Dendritic cell treated with granulocyte-macrophage colony-stimulating factor and Interleukin-4, amounts not matched to agents 40 ng/mL and 50 ng/mL, for 4 days (primary cell): Measurements from ENCODE around the gene CACNG1.

ENCODE experiments used
- H3K27ac Mint-ChIP-seq: one replicate; pipeline ENCODE4 v1.8.0; 2022; ENCODE audit warnings: mild to moderate bottlenecking, mixed read lengths
- H3K27me3 Mint-ChIP-seq: one replicate; pipeline ENCODE4 v1.8.0; 2022; ENCODE audit warnings: mild to moderate bottlenecking, mixed read lengths
- H3K36me3 Mint-ChIP-seq: one replicate; pipeline ENCODE4 v1.8.0; 2022; ENCODE audit warnings: low read depth, mixed read lengths
- H3K4me1 Mint-ChIP-seq: one replicate; pipeline ENCODE4 v1.8.0; 2022; ENCODE audit warnings: low read depth, mixed read lengths
- H3K4me3 Mint-ChIP-seq: one replicate; pipeline ENCODE4 v1.8.0; 2022; ENCODE audit warnings: mild to moderate bottlenecking, moderate library complexity, mixed read lengths
- H3K9me3 Mint-ChIP-seq: one replicate; pipeline ENCODE4 v1.8.0; 2022; ENCODE audit warnings: mixed read lengths
- intact Hi-C: fragments of 100-400 bp; cut with micrococcal nuclease; formaldehyde crosslinking; loops from one replicate; pipeline ENCODE4 v1.15.0; 2022

CACNG1 gene, protein sequence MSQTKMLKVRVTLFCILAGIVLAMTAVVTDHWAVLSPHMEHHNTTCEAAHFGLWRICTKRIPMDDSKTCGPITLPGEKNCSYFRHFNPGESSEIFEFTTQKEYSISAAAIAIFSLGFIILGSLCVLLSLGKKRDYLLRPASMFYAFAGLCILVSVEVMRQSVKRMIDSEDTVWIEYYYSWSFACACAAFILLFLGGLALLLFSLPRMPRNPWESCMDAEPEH

DNA sequence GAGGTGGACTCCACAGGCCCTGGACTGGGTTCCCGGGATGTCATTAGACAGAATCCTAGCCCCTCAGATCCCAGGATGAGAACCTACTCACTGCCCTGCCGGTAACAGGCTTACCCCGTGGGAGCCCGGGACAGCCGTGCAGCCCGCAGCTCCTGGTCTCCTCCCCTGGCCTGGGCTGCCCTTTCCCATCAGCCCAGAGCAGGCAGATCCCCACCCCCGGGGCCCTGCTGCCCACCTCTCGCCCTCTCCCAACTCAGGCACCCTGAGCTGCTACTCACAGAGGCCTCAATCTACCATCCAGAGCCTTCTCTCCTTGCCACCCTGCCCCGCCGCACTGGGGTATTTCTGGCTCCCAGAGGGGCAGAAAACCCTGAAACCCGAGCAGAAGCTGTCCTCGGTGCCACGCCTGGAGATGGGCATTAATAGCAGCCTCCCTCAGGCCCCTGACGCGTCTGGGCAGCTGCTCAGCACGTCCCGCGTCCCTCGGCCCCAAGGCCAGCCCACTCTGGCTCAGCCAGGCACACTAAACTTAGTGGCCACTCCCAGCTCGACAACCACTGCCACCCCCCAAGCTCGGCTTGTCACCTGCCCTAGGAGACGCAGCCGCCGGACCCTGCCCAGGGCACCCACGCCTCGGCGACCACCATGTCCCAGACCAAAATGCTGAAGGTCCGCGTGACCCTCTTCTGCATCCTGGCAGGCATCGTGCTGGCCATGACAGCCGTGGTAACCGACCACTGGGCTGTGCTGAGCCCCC lies at the start of gene CACNG1:
Gene CACNG1 (plus strand): TSS at position 539 of the 757 bp plus-strand sequence. CDS start 107 bp downstream, at position 646.
- H3K27ac Mint-ChIP-seq = no peak within 1 kb of the TSS
- no peaks in the 10 kb centered on the region for H3K36me3 Mint-ChIP-seq
- intact Hi-C loops = no loop called here
- H3K4me1 Mint-ChIP-seq = no peaks in the 10 kb centered on the region
- no peak within 1 kb of the TSS for H3K4me3 Mint-ChIP-seq
- peaks cover 2% of the 10 kb centered on the region for H3K27me3 Mint-ChIP-seq
- H3K9me3 Mint-ChIP-seq = peaks cover 16% of the 10 kb centered on the region

DNA sequence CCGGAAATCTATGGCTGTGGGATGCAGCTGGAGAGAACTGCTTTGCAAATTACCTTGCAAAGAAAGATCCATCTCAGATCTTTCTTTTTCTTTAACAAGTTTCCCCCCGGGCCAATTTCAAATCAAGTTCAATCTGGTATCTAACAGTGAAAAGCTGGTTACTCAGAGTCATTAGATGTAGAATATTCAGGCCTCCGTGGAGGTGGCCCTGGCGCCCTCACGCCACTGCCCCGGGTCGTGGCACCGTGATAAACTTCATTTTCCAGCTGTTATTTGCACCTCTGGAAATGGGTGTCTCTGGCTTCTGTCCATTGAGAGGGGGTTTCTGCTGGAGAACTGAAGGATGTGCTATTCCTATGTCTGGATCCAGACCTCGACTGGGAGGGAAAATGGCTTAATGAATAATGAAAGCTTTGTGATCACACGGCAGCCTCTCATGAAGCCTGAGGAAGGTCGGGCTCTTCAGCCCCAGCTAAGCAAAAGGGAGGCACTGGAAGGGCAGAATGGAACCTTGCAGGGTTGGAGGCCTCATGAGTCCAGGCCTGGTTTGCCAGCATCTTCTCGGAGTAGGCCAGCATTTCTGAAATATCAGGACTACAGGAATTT lies 49.3 kb upstream of the CACNG1 start:
- Mint-ChIP-seq H3K27me3 (peaks cover 6% of the 10 kb centered on the region), H3K27ac (no peak overlapping the region), H3K9me3 (no peaks in the 10 kb centered on the region), H3K4me1 (no peaks in the 10 kb centered on the region), H3K4me3 (no peak overlapping the region), H3K36me3 (no peaks in the 10 kb centered on the region)
- intact Hi-C loops = no loop called here

DNA sequence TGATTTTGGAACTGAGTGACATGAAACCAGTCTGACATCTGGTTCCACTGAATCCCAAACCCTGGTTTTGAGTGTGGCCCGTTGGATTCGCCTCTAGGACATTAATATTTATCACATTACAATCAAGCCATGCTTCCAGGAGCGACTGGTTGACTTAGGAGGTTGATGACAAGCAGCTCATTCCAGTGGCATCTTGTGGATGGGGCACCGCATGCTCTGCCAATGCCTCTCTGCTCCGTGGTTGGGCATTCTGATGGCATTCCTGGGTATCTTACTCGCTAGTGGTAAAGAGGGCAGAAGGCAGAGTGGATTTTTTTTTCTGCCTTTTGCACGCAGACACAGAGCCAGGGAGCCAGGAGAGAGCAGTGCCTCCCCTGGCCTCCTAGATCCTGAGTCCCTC lies 48.4 kb upstream of the CACNG1 start:
- no peaks in the 10 kb centered on the region for H3K9me3 Mint-ChIP-seq
- no peaks in the 10 kb centered on the region for H3K36me3 Mint-ChIP-seq
- no peak overlapping the region for H3K4me3 Mint-ChIP-seq
- intact Hi-C loops = no loop called here
- H3K27me3 Mint-ChIP-seq = peaks cover 4% of the 10 kb centered on the region
- H3K27ac Mint-ChIP-seq = no peak overlapping the region
- H3K4me1 Mint-ChIP-seq = no peaks in the 10 kb centered on the region

DNA sequence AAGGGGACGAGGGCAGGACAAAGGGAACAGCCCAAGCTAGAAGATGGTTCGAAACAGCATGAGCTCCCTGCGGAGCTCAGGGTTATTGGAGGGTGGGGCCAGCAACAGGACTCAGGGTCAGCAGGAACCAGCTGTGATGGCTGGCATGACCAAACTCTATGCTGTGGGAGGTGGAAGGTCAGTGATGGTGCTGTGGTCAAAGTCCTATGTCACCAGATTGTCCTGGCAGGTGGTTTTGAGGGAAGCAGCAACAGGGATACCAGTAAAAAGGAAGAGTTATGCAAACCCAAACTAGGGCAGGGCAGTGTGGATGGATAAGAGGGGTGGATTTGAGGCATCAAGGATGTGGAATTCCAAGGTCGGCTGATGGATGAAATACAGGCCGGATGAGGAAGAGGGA lies 47.4 kb upstream of the CACNG1 start:
- Mint-ChIP-seq H3K4me1 (no peaks in the 10 kb centered on the region), H3K27me3 (peaks cover 1% of the 10 kb centered on the region), H3K9me3 (peaks cover 8% of the 10 kb centered on the region), H3K4me3 (no peak overlapping the region), H3K36me3 (no peaks in the 10 kb centered on the region), H3K27ac (no peak overlapping the region)
- intact Hi-C loops = no loop called here

DNA sequence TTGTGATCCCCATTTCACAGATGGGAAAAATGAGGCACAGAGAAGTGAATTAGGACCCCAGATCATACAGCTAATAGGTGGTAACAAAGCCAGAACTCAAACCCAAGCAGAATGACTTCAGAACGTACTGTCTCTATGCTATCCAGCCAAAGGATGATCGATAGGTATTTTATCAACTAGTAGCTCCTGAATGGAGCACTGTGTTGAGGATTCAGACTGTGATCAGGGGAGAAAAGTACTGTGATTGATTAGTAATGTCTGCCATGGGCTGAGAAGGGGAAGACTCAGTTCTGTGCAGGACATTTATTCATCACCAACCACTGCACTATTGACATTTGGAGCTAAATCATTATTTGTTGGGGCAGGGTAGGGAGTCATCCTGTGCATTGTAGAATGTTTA lies 41.1 kb upstream of the CACNG1 start:
- Mint-ChIP-seq H3K36me3 (no peaks in the 10 kb centered on the region), H3K27me3 (peaks cover 3% of the 10 kb centered on the region), H3K4me3 (no peak overlapping the region), H3K27ac (no peak overlapping the region), H3K9me3 (peaks cover 8% of the 10 kb centered on the region), H3K4me1 (no peaks in the 10 kb centered on the region)
- intact Hi-C loops = no loop called here

DNA sequence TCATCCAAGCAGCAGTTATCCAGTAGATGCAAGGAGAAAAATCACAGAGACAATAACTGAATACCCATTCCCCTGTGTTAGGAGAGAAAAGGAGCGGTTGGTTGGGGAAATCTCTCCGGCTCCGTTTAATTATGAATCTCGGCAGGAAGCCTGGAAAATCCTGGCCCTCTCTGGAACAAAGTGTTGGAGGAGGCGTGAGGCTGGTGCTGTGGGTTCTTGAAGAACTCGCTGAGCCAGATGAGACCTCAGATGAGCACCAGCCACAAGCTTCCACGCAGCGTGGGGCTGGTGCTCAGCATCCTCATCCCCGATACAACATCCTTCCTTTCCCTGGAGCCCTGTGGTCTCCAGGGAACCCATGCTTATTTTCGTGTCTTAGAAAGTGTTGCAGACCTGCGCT lies 40.2 kb upstream of the CACNG1 start:
- Mint-ChIP-seq H3K9me3 (peaks cover 8% of the 10 kb centered on the region), H3K36me3 (no peaks in the 10 kb centered on the region), H3K27ac (no peak overlapping the region), H3K27me3 (peaks cover 3% of the 10 kb centered on the region), H3K4me1 (no peaks in the 10 kb centered on the region), H3K4me3 (no peak overlapping the region)
- intact Hi-C loops = no loop called here

DNA sequence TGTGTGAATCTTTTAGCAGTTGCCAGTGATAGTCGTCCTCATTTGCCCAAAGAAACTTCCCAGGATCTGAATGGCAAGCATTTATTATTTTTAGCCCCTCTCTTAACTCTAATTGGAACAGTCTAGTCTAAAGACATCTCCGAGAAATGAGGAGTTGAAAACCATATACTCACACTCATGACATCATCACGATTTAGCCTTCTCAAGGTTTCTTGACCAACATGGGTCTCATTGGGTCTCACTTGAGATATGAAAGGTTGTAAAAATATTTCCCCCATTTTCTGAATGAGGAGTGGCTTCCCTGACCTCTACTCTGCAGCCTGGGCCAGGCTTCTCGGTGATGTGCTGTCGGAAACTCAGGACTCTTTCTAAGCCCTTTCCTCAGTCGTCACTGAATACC lies 37.1 kb upstream of the CACNG1 start:
- Mint-ChIP-seq H3K9me3 (no peaks in the 10 kb centered on the region), H3K27ac (no peak overlapping the region), H3K27me3 (peaks cover 3% of the 10 kb centered on the region), H3K4me1 (no peaks in the 10 kb centered on the region), H3K4me3 (no peak overlapping the region), H3K36me3 (no peaks in the 10 kb centered on the region)
- intact Hi-C loops = no loop called here

DNA sequence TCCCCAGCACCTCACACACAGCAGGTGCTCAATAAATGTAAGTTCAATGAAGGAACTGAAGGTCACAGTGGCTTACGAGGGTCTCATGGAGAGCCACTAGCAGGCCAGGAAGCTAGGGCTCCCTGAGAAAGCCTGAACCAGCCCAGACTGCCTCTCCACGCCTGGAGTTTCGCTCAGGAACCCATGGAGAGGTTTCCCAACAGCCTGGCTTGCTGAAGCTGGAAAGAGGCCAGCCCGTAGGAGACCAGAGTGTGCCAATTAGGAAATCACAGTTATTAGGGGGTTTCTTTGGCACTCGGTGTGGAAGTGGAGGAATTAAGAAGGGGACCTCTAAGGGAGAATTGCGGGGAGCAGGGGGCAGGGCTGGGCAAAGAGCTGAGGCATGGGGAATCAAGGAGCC lies 36.3 kb upstream of the CACNG1 start:
- no peaks in the 10 kb centered on the region for H3K36me3 Mint-ChIP-seq
- no peak overlapping the region for H3K27ac Mint-ChIP-seq
- H3K9me3 Mint-ChIP-seq = no peaks in the 10 kb centered on the region
- no peak overlapping the region for H3K4me3 Mint-ChIP-seq
- no peaks in the 10 kb centered on the region for H3K4me1 Mint-ChIP-seq
- peaks cover 3% of the 10 kb centered on the region for H3K27me3 Mint-ChIP-seq
- intact Hi-C loops = no loop called here

DNA sequence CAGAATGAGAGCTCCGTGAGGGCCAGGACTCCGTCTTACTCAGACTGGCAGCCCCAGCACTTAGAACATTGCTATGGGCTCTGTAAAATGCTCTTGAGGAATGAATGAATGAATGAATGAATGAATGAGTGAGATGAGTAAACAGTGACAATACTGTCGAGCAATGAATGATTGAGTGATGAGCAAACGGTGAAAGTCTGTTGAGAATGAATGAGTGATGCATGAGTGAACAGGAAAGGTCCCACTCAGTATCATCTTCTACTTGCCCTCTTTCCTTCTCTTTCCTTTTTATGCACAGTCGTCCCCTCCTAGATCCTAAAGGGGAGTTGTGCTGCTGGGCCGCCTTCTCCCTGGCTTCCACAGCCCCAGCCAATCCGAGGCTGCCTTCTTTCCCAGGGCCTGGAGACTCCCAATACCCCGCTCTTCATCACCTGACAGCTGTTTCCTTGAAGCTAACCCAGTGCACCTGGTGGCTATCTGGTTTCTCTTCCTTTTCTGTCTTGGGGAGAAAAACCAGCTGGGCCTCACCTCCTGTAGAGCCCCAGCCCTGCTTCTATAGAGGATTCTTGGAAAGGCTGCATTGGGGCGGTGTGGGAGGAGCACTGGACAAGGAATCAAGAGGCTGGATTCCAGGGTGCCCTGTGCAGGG lies 32.7 kb upstream of the CACNG1 start:
- Mint-ChIP-seq H3K36me3 (no peaks in the 10 kb centered on the region), H3K27ac (no peak overlapping the region), H3K4me3 (no peak overlapping the region), H3K27me3 (no peaks in the 10 kb centered on the region), H3K9me3 (no peaks in the 10 kb centered on the region), H3K4me1 (no peaks in the 10 kb centered on the region)
- intact Hi-C loops = no loop called here

DNA sequence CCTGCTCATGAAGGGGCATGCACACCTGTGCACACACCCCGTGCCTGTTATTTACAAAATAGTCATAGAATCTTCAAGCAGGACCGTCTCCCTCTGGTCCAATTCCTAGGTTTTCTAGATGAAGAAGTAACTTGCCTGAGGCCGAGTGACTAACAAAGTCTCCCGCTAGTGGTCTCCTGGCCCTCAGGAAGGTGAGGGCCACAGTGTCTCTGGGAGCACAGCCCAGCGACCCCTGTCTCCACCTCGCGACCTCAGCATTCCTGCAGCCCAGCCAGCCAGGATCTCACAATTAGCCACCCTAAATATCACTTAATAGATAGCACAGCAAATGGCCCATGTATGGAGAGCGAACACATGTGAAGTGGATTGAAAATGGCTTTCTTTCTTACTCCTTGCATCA lies 30.5 kb upstream of the CACNG1 start:
- intact Hi-C loops = no loop called here
- Mint-ChIP-seq H3K36me3 (no peaks in the 10 kb centered on the region), H3K9me3 (no peaks in the 10 kb centered on the region), H3K27me3 (no peaks in the 10 kb centered on the region), H3K27ac (no peak overlapping the region), H3K4me3 (no peak overlapping the region), H3K4me1 (no peaks in the 10 kb centered on the region)

DNA sequence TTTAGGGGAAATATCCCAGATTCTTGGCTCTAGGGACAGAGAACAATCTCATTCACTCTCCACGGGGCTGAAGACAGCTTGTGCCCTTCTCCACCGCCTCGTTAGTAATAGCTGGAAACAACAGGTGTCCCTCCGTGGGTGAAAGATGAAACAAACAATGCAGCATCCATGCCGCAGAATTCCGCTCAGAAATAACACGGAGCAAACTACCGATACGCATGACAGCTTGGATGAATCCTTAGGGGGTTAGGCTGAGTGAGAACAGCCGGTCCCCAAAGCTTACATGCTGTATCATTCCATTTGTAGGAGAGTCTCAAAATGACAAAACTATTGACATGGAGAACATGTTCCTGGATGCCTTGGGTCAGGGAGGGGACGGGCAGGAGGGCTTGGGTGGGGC lies 29.4 kb upstream of the CACNG1 start:
- intact Hi-C loops = no loop called here
- no peak overlapping the region for H3K27ac Mint-ChIP-seq
- H3K36me3 Mint-ChIP-seq = no peaks in the 10 kb centered on the region
- H3K27me3 Mint-ChIP-seq = no peaks in the 10 kb centered on the region
- H3K4me1 Mint-ChIP-seq = no peaks in the 10 kb centered on the region
- no peak overlapping the region for H3K4me3 Mint-ChIP-seq
- no peaks in the 10 kb centered on the region for H3K9me3 Mint-ChIP-seq

DNA sequence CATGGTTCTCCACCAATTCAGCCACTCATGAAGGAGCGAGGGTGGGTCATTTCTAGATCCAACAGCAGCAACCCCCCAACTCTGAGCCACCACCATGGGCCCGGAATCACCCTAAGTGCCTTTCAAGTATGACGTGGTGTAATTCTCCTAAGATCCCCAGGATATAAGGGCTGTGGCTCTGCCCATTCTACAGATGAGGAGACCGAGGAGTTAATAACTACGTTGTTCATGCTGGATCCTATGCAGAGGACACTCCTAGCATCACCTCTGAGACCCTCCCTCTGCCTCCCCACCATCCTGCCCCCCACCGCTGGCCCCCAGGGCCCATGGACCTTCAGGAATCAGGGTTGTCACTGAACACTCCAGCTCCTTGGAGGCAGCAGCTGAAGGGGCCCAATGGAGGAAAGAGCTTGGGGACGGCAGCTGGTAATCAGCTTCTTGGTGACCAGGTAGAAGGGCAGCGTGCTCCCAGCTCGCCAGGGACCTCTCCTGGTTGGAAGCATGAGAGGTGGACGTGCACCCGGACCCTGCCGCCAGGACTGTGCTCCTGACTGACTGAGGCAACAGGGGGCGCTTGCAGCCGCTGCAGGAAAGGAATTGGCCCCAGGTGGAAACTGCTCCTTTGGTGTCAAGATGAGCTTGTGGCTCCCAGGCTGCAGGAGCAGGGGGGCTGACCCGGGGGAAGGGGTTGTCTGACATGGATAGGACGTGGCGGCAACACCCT lies 28.2 kb upstream of the CACNG1 start:
- Mint-ChIP-seq H3K27me3 (no peaks in the 10 kb centered on the region), H3K36me3 (no peaks in the 10 kb centered on the region)
- intact Hi-C loops = no loop called here

DNA sequence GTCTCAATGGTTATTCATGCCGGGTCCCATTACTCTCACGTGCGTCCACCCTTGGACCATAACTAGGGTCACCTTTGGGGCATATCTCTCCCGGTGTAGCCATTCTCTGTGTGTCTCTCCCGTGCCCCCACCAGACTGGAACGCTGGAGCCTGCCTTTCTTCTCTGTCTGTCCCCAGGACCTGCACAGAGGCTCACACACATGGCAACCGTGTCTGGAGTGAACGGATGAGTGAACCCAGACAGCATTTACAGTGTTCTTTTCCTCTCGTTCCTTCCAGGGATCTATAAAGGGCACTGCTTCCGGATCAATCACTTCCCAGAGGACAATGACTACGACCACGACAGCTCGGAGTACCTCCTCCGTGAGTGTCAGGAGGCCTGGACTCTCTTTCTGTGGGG lies 26.4 kb upstream of the CACNG1 start:
- Mint-ChIP-seq H3K36me3 (no peaks in the 10 kb centered on the region), H3K4me3 (no peak overlapping the region), H3K4me1 (no peaks in the 10 kb centered on the region), H3K27ac (no peak overlapping the region), H3K9me3 (no peaks in the 10 kb centered on the region), H3K27me3 (no peaks in the 10 kb centered on the region)
- intact Hi-C loops = no loop called here

More for the DNA sequence above, 28.2 kb upstream of the CACNG1 start:
- H3K27ac Mint-ChIP-seq = no peak overlapping the region
- H3K9me3 Mint-ChIP-seq = no peaks in the 10 kb centered on the region
- H3K4me3 Mint-ChIP-seq = no peak overlapping the region
- no peaks in the 10 kb centered on the region for H3K4me1 Mint-ChIP-seq
